GM19025 (cell line): ENCODE data around the gene GPX4.
"Not testable (repeated sequence)": the region's sequence is repeated elsewhere in the genome, so short reads cannot be mapped to it uniquely, and the experiment has no call there.

Source experiments
- ATAC-seq: cut with Tn5 transposase; IDR thresholded peaks from one replicate; pipeline ENCODE4 v1.9.1; 2021; ENCODE audit warnings: mild to moderate bottlenecking, low read depth, moderate library complexity; ENCODE audit not compliant: unreplicated experiment

GPX4 gene

GRCh38 chr19:1113030-1113985, 9.5 kb downstream of the GPX4 start:
- no peak for ATAC-seq

- ATAC-seq, result no peak
Observed at GRCh38 chr19:1113986-1114483, 10.2 kb downstream of the GPX4 start.

- ATAC-seq, result not testable (repeated sequence)
Observed at GRCh38 chr19:1114728-1115127, 10.9 kb downstream of the GPX4 start.

- ATAC-seq, result no peak
Observed at GRCh38 chr19:1115646-1116420, 12.0 kb downstream of the GPX4 start.

GRCh38 chr19:1116726-1117581, 13.2 kb downstream of the GPX4 start:
- no peak for ATAC-seq

GRCh38 chr19:1117654-1118053, 13.9 kb downstream of the GPX4 start:
- no peak for ATAC-seq

- ATAC-seq, result no peak
Observed at GRCh38 chr19:1118999-1119398, 15.2 kb downstream of the GPX4 start.

GRCh38 chr19:1119475-1120217, 15.9 kb downstream of the GPX4 start:
- no peak for ATAC-seq

GRCh38 chr19:1121395-1121794, 17.6 kb downstream of the GPX4 start:
- no peak for ATAC-seq

- ATAC-seq, result no peak
Observed at GRCh38 chr19:1122021-1122971, 18.5 kb downstream of the GPX4 start.

GRCh38 chr19:1122972-1123363, 19.2 kb downstream of the GPX4 start:
- no peak for ATAC-seq

- ATAC-seq, result no peak
Observed at GRCh38 chr19:1123381-1123780, 19.6 kb downstream of the GPX4 start.

GRCh38 chr19:1123885-1124677, 20.3 kb downstream of the GPX4 start:
- no peak for ATAC-seq

GRCh38 chr19:1125601-1126467, 22.0 kb downstream of the GPX4 start:
- ATAC-seq, result no peak

GRCh38 chr19:1126984-1127760, 23.4 kb downstream of the GPX4 start:
- ATAC-seq, result no peak

- ATAC-seq, result no peak
Observed at GRCh38 chr19:1128106-1128505, 24.3 kb downstream of the GPX4 start.
